Right hindlimb (tissue), 1 donor: ENCODE data around the gene VPS4B.

ENCODE experiments used
- DNase-seq: peaks from one replicate; pipeline ENCODE4 v3.0.0-alpha.2; 2018

Gene VPS4B

GRCh38 chr18:63427558-63427957, 5.3 kb upstream of the VPS4B start:
- no peak for DNase-seq

GRCh38 chr18:63422864-63423304, 608 bp upstream of the VPS4B start:
- DNase-seq: no peak

GRCh38 chr18:63421514-63421913, 762 bp downstream of the VPS4B start:
- no peak for DNase-seq

- DNase-seq: no peak
Measured at GRCh38 chr18:63412953-63413352, 9.3 kb downstream of the VPS4B start.

- DNase-seq: no peak
Measured at GRCh38 chr18:63410792-63411191, 11.5 kb downstream of the VPS4B start.

GRCh38 chr18:63409301-63409700, 13.0 kb downstream of the VPS4B start:
- DNase-seq: no peak

GRCh38 chr18:63407734-63408133, 14.5 kb downstream of the VPS4B start:
- DNase-seq: no peak

GRCh38 chr18:63405986-63406385, 16.3 kb downstream of the VPS4B start:
- no peak for DNase-seq

GRCh38 chr18:63402246-63403162, 19.8 kb downstream of the VPS4B start:
- DNase-seq: no peak

GRCh38 chr18:63399300-63399699, 23.0 kb downstream of the VPS4B start:
- no peak for DNase-seq

GRCh38 chr18:63397349-63397748, 24.9 kb downstream of the VPS4B start:
- no peak for DNase-seq

- no peak for DNase-seq
Measured at GRCh38 chr18:63395503-63395902, 26.8 kb downstream of the VPS4B start.

GRCh38 chr18:63394954-63395353, 27.3 kb downstream of the VPS4B start:
- no peak for DNase-seq

GRCh38 chr18:63387861-63388260, 34.4 kb downstream of the VPS4B start:
- no peak for DNase-seq

- DNase-seq: no peak
Measured at GRCh38 chr18:63382843-63383242, 39.4 kb downstream of the VPS4B start.

GRCh38 chr18:63379639-63379962, 42.7 kb downstream of the VPS4B start:
- DNase-seq: no peak

- DNase-seq: no peak
Measured at GRCh38 chr18:63378919-63379638, 43.2 kb downstream of the VPS4B start.

GRCh38 chr18:63377275-63377980, 44.8 kb downstream of the VPS4B start:
- no peak for DNase-seq

GRCh38 chr18:63376538-63376937, 45.7 kb downstream of the VPS4B start:
- no peak for DNase-seq

- no peak for DNase-seq
Measured at GRCh38 chr18:63374540-63374939, 47.7 kb downstream of the VPS4B start.

- peak; percentile 66 for DNase-seq
Measured at GRCh38 chr18:63373161-63373560, 49.1 kb downstream of the VPS4B start.

GRCh38 chr18:63368611-63369010, 53.7 kb downstream of the VPS4B start:
- no peak for DNase-seq
